Cardiac fibroblast (primary cell): Measurements from ENCODE around the gene ZNF276.
"Not testable (repeated sequence)": the region's sequence is repeated elsewhere in the genome, so short reads cannot be mapped to it uniquely, and the experiment has no call there.

Experiments used
- DNase-seq, 2 donors: peaks; one replicate each; pipeline versions ENCODE4 v3.0.0 to v3.0.0-alpha.2; 2010; ENCODE audit warnings: low read depth in 2 of 2
- H3K4me3 ChIP-seq, 2 donors: replicated peaks in 1 of 2; 1 replicate in 1 of 2; 2 replicates in 1 of 2; pipeline ENCODE4 v1.5.1; 2011; ENCODE audit warnings: low read depth in 2 of 2, low read length in 2 of 2, mild to moderate bottlenecking in 2 of 2, moderate library complexity in 1 of 2
- CTCF ChIP-seq: IDR thresholded peaks from one replicate; pipeline ENCODE4 v1.5.1; 2011; ENCODE audit warnings: low read depth, mild to moderate bottlenecking, low read length, inconsistent platforms

ZNF276 gene

GRCh38 chr16:89775223-89775622 is 53.9 kb downstream of the ZNF276 start:
- no peak for DNase-seq
- no peak for TF ChIP-seq CTCF
- H3K4me3 ChIP-seq = no peak overlapping the region

- not testable (repeated sequence) for H3K4me3 ChIP-seq, DNase-seq
Measured at GRCh38 chr16:89778211-89778610, 56.9 kb downstream of the ZNF276 start.

GRCh38 chr16:89779231-89779908 is 58.0 kb downstream of the ZNF276 start:
- DNase-seq = no peak
- no peak for TF ChIP-seq CTCF
- H3K4me3 ChIP-seq = no peak overlapping the region

- TF ChIP-seq CTCF = no peak
- DNase-seq = no peak
- no peak overlapping the region for H3K4me3 ChIP-seq
Measured at GRCh38 chr16:89779909-89780305, 58.6 kb downstream of the ZNF276 start.

GRCh38 chr16:89782489-89782888 is 61.2 kb downstream of the ZNF276 start:
- TF ChIP-seq CTCF = no peak

GRCh38 chr16:89783952-89784351 is 62.6 kb downstream of the ZNF276 start:
- DNase-seq, H3K4me3 ChIP-seq: not testable (repeated sequence)

More at GRCh38 chr16:89782489-89782888, 61.2 kb downstream of the ZNF276 start:
- DNase-seq = no peak
- H3K4me3 ChIP-seq = no peak overlapping the region

- no peak for TF ChIP-seq CTCF
- no peak overlapping the region for H3K4me3 ChIP-seq
- DNase-seq = no peak
Measured at GRCh38 chr16:89784406-89784805, 63.1 kb downstream of the ZNF276 start.

GRCh38 chr16:89785523-89786155 is 64.3 kb downstream of the ZNF276 start:
- no peak for DNase-seq
- H3K4me3 ChIP-seq = no peak overlapping the region
- no peak for TF ChIP-seq CTCF
